Measurements from ENCODE around the gene P3H3.
"Not testable (repeated sequence)": the region's sequence is repeated elsewhere in the genome, so short reads cannot be mapped to it uniquely, and the experiment has no call there.

P3H3 gene

DNA sequence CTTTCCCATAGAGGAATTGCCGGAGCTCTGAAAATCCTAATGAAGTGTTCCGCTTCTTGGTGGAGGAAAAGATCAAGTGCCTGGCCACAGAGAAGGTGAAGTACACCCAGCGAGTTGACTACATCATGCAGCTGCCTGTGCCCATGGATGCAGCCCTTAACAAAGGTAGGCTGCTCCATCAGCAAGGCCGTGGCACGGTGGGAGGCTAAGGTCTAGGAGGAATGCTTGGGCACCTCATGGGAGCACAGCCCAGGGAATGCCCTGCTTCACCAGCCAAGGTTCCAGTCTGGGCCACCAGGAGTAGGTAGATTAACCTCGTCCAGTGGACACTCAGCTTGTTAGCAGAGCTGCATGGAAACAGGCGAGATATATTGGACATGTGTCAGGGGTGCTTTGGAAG lies 32.7 kb downstream of the P3H3 start:
- TF ChIP-seq, protein P1, sequence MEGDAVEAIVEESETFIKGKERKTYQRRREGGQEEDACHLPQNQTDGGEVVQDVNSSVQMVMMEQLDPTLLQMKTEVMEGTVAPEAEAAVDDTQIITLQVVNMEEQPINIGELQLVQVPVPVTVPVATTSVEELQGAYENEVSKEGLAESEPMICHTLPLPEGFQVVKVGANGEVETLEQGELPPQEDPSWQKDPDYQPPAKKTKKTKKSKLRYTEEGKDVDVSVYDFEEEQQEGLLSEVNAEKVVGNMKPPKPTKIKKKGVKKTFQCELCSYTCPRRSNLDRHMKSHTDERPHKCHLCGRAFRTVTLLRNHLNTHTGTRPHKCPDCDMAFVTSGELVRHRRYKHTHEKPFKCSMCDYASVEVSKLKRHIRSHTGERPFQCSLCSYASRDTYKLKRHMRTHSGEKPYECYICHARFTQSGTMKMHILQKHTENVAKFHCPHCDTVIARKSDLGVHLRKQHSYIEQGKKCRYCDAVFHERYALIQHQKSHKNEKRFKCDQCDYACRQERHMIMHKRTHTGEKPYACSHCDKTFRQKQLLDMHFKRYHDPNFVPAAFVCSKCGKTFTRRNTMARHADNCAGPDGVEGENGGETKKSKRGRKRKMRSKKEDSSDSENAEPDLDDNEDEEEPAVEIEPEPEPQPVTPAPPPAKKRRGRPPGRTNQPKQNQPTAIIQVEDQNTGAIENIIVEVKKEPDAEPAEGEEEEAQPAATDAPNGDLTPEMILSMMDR (IDR thresholded peaks at IDR 0.05; ENCODE audit: extremely low read depth, missing control alignments), result no peak
- no peak for DNase-seq (ENCODE audit: low spot score)

DNA sequence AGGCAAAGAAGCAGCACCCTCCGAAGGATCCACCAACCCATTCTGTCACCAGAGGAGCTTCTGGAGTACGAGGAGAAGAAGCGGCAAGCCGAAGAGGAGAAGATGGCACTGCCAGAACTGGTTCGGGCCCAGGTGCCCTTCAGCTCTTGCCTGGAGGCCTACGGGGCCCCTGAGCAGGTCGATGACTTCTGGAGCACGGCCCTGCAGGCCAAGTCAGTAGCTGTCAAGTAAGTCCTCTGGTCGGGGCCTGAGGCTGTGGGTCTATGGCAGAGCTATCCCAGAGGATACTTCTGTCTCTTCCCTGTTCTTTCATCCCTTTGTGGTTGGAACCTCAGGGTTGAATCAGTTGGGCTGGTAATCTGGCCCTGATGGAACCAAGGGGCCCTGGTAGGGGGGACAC lies 33.2 kb downstream of the P3H3 start:
- TF ChIP-seq, protein P1 (IDR thresholded peaks at IDR 0.05; ENCODE audit: extremely low read depth, missing control alignments), result no peak
- no peak for DNase-seq (ENCODE audit: low spot score)

DNA sequence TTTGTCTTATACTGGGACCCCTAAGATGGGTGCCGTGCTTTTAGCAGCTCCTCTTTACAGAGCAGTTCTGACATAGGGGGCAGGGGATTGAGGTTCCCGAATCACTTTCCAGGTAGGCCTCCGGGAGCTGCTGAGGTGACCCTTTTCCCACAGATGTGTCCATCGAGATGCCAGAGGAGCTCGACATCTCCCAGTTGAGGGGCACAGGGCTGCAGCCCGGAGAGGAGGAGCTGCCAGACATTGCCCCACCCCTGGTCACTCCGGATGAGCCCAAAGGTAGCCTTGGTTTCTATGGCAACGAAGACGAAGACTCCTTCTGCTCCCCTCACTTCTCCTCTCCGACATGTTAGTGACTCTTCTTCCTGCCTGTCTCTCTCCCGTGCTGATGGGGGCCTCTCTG lies 34.8 kb downstream of the P3H3 start:
- TF ChIP-seq, protein P1 (IDR thresholded peaks at IDR 0.05; ENCODE audit: extremely low read depth, missing control alignments), result no peak
- DNase-seq (ENCODE audit: low spot score), result no peak

DNA sequence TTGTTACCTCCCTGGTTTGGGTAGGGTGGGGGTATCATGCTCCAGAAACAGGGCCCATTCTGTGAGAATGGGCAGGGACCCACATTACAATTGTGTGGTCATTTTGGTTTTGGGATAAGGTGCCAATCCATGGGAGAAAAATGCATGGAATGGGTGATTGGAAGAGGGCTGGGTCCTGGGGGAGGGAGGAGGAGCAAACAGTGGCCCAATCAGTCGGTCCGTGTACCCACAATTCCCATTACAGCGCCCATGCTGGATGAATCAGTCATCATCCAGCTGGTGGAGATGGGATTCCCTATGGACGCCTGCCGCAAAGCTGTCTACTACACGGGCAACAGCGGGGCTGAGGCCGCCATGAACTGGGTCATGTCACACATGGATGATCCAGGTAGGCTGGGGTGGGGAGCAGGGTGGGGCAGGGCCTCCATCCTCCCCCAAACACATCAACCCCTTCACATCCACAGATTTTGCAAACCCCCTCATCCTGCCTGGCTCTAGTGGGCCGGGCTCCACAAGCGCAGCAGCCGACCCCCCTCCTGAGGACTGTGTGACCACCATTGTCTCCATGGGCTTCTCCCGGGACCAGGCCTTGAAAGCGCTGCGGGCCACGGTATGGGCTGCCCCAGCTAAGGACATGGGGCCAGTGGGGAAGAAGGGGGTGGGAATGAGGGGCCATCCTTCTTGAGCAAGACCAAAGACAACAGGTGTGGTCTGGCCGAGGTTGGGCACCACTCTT lies 35.5 kb downstream of the P3H3 start:
- TF ChIP-seq, protein P1 (IDR thresholded peaks at IDR 0.05; ENCODE audit: extremely low read depth, missing control alignments), result no peak
- no peak for DNase-seq (ENCODE audit: low spot score)

DNA sequence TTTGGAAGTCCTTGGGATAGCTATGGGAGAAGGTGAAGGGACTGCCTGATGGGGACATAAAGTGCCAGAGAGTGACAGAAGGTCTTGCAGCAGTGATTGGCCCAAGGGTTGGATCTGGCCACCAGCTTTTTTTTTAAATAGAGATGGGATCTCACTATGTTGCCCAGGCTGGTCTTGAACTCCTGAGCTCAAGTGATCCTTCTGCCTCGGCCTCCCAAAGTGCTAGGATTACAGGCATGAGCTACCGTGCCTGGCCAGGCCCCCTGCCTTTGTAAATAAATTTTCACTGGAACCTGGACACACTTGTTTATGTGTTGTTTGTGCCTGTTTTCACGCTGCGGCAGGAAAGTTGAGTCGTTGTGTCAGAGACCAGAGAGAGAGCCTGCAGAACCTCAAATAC lies 37.1 kb downstream of the P3H3 start:
- not testable (repeated sequence) for DNase-seq (ENCODE audit: low spot score)

DNA sequence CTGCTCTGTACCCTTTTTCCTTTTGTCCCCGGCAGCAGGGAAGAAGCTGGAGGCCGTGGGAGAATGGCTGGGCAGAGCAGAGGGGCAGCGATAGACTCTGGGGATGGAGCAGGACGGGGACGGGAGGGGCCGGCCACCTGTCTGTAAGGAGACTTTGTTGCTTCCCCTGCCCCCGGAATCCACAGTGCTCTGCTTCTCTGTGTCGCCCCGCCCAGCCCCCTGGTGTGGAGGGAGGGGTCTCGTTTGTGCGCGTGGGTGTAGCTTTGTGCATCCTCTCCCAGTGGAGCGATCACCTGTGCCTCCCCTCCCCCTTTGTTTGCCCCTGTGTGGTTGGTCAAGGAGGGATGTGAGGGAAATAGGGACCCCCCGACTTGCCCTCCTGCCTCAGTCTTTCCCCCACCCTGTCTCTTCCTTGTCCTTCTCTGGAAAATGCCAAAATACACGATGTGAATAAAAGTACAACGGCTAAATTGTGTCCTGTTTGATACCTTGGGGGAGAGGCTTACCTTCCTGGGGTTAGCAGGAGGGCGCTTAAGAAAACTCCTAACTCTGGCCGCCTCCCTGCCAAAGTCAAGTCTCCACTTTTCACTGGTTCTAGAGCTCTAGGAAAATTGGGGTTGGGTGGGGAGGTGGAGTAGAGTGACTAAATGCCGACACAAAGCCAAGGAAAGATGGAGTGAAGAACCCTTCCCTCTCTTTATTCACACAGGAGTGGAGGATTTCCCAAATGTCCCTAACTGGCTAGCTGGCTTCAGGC lies 38.1 kb downstream of the P3H3 start:
- TF ChIP-seq, protein P1 (IDR thresholded peaks at IDR 0.05; ENCODE audit: extremely low read depth, missing control alignments), result no peak
- DNase-seq (ENCODE audit: low spot score), result no peak

DNA sequence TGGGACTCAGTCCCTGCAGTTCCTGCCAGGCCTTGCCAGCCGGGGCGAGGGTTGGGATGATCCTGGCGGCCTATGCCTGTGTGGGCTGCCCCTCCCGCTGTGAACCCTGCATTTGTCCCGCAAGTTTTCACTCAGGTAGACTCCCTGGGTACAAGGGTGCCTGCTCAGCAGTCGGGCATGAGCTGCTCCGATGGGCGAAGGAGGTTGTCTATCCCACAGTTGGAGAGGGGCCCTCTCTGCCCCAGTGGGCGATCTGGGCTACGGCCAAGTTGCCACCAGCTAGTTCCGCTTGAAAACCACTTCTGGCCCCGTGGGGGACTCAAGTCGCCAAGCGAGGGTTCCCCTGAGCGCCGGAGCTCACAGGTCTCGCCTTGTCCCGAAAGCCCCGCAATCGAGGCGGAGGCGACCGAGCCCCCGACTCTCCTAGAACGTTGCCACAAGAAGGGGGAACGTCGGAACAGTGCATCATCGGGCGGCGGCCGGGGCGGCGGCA lies 38.8 kb downstream of the P3H3 start:
- no peak for DNase-seq (ENCODE audit: low spot score)
- TF ChIP-seq, protein P1 (IDR thresholded peaks at IDR 0.05; ENCODE audit: extremely low read depth, missing control alignments), result no peak

All from GM20000 (cell line).